RPMI8226 (cell line): ENCODE measurements around the gene PTPRD.

Experiments
- DNase-seq: peaks from one replicate; pipeline ENCODE4 v3.0.0-alpha.2; 2015

PTPRD gene

DNA sequence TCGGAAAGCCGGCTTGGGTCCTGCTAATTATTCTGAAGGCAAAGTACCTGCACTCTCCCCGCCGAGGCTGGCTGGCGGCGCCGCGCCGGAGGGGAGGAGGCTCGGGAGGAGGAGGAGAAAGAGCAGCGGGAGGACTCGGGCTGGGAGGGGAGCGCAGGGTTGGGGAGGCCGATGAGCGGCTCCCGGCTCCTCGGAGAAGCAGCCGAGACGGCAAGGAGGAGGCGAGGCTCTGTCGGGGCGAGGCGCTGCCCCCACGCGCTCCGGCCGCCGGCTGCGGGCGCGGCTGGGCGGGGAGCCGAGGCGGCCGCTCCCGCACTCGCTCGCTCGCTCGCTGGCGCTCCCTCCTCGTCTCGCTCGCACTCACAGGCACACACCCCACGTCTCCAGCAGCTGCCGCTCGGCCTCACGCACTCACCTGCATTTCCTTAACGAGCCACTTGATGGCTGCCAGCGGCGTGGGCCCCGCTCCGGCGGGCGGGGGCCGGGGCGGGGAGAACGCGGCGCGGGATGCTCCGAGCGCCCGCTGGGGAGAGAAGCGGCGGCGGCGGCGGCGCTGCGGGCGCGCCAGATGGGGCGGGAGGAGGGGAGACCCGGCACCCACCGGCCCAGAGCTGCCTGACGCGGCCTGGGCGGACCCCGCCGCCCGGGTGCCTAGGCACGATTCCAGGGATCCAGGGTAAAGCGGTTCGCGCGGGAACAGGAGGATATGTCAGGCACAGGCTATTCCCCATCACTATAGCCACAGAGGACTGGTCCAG is at the start of gene PTPRD:
PTPRD (minus strand) TSS at position 362 of the 758 bp plus-strand sequence.
- peak; percentile 43 for DNase-seq

DNA sequence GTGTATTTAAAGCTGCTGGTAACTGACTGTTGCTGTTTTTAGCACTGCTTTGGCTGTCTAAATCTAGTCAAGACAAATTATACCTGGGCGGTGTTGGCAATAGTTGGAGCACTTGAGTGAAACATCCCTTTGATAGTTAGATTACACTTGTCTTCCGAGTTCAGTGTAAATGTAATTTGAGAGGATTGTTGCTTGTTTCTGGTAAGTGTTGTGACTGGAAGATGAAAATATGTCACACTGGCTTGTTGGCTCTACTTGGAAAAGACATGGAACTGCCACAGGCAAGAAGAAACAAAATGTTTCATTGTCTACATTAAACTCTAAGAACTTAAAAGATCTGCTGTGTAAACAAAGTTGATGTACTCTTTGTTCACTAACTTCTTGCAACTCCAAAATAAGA is 49.2 kb upstream of the PTPRD start:
- no peak for DNase-seq

DNA sequence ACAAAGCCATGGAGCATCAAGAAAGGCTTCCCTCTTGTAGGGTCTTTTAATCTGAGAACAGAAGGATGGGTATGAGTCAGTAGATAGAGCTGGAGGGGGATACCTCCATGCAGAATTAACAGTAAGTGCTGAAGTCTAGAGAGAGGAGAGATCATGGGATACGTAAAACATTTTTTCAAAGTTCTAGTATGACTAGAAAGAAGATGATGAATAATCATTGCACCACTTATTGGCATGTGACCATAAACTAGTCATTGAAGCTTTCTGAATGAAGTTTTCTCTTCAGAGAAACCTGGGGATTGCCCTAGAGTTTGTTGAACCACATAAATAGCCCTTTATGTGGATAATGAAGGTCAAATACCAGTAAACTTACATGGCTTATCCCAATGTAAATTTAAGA is 48.6 kb upstream of the PTPRD start:
- DNase-seq = no peak

DNA sequence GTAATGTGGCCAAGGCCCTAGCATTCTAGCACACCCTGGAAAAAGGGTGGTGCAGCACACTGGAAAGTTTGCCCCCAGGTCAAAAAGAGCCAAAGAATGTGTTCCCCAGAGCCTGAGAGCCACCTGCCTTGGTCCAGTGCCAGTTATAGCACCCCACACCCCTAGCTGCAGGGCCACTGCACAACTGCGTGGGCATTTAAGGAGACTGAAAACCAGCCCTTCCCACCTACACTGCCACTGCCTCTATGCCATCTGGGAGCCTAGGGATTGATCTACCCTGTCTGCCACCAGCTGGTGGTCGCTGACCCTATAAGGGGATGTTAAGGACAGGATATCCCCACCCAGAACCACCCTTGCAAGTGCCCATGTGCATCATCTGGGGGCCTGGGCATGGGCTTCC is 38.2 kb upstream of the PTPRD start:
- no peak for DNase-seq

DNA sequence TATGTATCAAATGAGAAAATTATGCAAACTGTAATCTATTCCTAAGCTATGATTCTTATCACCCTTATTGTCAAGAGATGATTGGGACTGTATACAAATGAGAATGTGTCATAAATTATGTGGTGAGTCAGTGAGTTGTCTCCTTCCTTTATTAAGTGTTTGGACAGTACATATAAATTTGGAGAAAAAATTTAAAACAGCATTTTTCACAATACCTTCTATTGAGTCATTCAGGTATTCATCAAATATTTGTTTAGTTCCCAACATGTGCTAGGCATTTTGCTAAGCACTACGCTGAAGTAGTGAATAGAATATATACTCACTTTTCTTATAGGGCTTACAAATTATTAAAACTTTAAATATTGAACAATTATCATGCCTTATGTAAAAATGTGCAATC is 36.3 kb upstream of the PTPRD start:
- no peak for DNase-seq

DNA sequence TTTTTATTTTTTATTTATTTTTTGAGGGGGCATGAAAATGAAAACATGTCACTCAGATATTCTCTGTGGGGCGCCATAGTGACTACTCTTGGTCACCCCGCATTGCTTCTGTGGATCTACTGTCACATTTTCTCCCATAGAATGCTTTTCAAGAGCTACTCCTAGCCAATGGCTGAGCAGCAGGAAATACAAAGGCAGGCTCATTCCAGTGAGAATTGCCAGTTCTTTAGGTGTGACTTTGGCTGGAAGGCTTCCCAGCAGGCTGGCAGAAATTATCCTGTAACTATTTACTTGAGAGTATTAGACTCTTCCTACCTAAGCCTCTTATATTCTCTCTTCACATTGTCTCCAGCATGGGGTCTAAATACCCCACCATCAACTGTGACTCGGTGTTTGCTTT is 21.0 kb upstream of the PTPRD start:
- no peak for DNase-seq

DNA sequence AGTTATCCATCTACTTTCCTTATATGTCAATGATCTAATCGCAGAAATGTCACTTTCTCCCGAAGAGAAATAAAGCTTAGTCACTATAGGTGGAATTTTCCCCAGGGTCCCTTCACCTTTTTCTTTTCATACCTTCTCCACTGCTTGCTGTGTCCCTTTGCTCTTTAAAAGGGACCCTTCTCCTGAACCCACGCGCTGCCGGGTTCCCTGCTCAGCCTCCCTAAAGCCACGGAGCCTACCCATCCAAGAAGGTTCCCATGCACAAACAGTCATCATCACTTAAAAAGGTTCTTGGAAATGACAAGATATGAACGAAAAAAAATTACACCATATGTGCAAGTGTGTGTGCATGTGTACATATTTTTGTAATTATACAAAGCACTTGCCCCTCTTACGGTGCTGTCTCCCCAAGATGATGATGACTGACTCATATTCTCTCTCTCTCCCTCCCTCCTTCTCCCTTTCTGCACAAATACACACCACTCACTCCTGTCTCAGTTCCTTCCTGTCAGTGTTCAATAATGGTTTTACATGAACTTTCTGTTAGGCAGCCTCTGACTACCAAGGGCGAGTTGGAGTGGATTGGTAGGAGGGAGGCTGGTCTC is 1.5 kb upstream of the PTPRD start:
- DNase-seq = no peak

DNA sequence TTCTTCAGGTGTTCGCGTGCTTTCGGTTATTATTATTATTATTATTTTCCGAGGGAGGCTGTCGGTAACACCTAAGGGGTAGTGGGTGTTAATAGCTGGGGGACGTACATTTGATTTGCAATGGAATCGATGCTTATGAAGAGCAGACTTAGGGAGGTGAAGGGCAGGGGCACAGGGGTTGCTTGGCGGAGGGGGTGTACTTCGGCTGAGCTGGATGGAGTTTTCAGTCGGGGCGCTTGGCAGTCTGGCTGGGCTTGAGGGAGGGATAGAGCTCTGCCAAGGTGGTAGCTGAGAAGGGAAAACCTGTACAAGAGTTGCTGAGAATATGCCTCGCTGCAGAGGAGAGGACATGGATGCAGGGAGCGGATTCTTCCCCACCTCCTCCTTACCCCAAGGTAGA is 617 bp upstream of the PTPRD start:
- no peak for DNase-seq

DNA sequence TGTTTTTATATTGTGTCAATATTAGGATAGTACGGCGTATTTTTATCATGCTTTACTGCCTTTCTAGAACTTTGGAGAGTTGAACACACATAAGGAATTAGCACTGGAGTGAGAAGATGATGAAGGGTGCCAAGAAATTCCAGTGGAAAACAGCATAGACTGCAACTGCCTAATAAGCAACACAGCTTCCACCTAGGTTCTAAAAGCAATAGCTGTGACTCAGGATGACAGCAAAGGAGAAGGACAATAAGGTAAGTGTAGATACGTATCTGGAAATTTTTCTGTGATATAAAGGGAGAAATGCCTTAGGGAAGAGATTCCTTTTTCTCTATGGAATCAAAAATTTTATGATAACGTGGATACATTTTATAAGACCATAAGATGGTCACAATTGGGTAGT is 7.4 kb downstream of the PTPRD start:
- DNase-seq = no peak

DNA sequence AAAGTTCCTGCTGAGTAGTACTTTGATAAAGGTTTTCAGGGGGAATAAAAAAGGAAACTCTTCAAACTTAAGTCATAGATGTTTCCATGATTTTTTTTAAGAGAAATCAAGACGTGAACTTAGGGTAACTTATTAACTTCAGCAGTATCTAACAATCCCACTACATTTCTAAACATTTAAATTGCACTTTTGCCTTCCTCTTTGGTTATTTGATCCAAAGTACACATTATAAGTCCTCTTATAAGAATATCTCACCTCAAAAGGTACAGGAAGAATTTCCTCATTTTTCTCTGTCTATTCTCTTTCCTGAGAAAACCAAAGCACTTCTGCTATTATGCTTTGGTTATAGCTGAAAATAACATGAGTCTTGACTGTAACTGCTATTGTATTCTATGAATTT is 7.9 kb downstream of the PTPRD start:
- DNase-seq = no peak

DNA sequence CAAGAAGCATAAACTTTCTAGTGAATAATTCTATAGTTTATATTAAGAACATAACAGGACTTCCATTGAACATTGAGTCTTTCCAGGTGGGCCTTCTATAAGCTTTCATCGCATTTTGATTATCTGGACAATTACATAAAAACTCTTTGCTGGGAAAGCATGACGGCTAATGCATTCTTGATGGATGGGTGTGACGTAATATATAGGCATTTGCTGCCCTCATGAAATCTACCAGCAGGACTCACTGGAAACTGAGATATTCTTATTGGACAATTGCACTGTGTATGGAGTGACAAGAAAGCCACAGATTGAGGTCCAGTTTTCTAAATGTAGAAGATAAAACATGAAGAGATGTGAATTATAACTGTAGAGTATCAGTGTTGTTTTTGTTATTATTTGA is 15.0 kb downstream of the PTPRD start:
- DNase-seq = no peak

DNA sequence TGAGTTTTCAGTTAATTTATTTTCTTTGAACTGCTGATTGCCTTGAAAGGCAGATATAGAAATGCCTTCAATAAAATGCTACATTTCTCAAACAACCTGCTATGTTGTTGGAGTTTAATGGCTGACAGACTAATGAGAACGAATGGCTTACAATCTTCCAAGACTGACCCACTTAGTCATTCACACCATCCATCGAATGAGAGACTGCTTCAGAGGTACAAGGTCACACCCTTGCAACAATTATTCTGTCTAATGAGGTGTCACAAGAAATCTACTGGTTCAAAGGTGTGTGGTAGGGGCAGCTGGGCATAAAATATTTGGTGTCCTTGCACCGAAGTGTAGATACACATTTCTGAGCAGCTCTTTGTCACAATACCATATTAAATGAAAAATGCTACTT is 18.3 kb downstream of the PTPRD start:
- DNase-seq = no peak

DNA sequence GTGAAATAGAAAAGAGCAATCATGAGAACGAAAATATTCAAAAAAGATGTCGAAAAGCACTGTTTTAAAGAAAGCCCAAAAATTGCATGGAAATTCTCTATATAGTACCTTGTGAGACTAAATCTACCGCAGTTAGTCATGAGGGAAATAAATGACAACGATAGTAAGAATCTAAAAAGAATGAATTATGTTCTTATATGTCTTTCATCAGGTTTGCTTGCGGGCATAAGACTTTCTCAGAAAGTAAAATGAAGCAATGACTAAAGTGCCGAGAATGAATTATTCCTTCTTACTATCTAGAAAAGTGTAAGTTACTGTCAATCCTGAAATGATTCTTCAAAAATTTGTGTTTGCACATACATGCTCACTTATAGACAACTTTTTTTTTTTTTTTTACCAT is 26.4 kb downstream of the PTPRD start:
- no peak for DNase-seq

DNA sequence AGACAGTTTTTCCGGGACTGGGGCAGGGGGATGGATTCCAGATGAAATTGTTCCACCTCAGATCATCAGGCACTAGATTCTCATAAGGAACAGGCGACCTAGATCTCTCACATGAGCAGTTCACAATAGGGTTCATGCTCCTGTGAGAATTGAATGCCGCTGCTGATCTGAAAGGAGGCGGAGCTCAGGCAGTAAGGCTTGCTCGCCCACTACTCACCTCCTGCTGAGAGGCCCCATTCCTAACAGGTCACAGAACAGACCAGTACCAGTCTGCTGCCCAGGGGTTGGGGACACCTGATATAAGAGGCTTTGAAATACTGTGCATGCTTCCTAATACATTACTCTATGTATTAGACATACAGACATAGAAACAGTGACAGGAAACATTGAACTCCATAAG is 41.1 kb downstream of the PTPRD start:
- no peak for DNase-seq

DNA sequence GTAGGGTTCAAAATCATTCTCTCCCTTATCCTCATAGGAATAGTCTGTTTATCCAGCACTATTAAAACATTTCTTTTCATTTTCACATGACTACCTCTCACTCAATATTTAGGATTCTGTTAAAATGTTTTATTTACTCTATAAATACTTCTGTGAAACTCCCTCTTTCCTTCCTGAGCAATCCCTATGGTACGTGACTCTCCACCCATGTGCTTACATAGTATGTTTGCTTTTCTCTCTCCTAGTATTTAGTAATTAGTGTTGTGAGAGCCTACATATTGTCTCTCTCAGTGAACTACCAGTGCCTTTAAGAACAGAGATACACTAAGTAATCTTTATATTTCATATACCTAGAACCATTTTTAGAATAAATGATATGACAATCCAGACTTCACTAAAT is 46.0 kb downstream of the PTPRD start:
- no peak for DNase-seq

DNA sequence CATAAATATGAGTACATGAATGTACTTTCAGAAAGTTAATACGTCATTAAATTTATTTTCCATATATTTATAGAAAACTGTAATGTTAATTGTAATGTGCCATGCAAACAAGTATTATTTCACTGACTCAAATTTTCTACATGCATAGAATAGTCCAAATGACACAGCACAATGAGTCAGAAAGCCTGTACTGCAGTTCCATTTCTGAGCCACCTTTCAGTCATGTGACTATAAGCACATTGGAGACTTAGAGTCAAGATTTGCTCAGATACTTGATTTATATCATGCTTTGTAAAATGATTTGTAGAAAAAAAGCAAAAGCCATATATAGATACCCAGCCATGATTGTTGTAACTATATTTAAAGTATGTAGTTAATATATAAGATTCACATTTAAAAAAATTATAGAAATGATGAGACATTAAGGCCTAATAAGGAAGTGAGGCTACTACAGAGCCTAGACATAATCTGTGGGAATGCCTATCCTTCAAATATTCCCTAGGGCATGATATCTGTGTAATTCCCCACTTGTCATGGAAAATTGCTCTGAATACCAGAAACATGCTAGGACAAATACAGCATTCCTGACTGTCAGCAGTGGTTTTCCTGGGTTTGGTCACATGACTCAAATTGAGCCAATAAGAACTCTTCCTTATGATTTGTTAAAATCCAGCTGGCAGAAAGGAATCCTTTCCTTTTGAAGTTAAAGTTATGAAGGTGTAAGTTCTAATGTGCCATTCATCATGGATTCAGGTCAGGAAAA is 50.0 kb downstream of the PTPRD start:
- DNase-seq = no peak

DNA sequence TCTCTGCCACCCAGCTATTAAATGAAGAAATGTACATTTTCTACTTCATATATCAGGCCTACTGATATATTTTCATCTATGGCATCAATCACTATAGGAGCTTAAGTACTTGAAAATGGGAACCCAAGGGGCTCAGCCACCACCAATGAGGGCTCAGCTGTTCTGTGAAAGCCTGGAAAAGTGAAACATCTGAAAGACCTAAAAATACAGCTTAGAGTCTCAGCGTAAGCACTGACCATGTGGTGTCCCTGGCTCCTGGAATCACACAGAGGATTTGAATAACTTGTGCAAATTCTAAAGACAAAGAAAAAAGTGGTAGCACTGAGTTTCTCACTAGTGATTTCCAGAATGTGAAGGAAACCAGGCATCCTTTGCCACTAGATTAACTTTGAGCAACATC is 64.5 kb downstream of the PTPRD start:
- no peak for DNase-seq

DNA sequence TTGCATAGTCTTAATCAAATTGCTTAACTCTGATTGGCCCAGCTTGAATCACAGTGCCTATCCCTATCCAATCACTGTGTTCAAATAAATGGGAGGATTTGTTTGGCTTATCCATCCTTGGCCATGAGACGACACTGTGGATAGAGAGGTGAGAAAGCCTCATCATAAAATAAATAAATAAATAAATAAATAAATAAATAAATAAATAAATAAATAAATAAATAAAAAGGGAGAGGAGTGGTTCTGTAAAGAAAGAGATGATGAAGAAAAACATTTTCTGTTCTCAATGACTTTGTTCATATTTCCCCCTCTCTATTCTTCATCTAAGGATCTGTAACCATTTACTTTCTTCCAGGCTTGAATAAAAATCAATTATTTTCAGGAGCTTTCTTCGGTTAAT is 74.7 kb downstream of the PTPRD start:
- DNase-seq = no peak

DNA sequence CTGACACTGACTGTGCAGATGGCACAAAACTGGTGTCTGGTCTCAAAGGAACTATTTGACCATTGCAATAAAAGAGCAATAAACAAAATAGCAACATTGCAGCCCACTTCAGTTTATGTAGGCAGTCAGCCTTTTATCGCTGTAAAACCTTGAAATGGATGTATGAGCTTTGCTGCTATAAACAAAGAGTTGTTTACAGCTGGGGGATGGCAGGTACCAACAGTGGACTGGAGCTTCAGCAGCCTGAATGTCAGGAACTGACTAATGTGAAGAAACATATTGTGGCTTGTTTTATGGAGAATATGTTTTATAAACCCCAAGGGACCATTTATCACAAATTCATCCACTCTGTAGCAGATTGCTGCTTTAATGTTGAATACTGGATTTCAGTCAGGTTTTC is 78.0 kb downstream of the PTPRD start:
- DNase-seq = no peak

DNA sequence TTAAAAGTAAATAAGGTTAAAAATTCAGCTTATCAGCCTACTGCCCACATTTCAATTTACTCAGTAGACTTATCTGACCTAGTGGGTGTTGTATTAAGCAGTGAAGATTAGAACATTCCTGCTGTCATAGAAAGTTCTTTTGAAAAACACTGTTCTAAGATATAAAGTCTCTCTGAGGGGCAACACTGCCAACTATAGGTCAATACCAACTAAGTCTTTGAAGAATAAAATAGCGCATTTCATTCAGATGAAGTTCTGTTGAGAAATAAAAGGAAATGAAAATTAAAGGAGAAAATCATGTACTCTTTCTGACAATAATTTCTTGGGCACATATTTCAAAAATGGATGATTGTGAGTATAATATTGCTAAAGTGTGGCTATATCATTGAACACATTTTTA is 86.8 kb downstream of the PTPRD start:
- DNase-seq = no peak

DNA sequence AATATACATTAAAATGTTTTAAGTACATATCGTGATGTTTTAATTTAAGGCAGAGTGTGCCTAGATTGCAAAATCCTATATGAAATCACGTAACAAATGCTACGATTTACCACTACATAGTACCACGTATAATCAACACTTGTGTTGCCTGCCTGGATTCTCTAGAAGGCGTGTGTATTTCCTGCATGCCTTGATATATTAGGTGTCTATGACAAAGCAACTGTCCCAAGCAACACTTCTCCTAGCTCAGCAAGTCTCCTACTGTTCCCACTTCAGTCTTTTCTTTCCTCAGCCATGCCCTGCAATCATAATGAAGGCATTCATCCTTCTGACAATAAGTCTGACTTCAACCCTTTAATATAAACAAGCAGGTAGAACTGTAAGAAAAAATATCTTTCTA is 89.6 kb downstream of the PTPRD start:
- DNase-seq = no peak

DNA sequence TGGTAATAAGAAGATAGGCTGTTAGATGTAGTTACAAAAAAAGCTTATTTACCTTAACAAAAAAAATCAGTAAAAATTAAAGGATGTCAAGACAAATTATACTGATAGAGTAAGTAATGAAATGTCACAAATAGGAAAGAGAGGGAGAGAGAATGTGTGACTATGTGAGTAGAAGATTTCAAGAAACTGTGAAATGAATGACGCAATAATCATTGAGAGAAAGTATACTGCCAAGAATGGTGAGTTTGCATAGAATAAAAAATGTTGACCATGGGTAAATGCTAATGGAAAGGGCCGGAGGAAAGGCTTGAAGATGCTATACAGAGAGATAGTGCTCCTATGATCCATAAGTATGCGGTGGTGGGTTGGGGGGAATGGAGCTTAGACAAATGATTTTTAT is 100.7 kb downstream of the PTPRD start:
- DNase-seq = no peak

DNA sequence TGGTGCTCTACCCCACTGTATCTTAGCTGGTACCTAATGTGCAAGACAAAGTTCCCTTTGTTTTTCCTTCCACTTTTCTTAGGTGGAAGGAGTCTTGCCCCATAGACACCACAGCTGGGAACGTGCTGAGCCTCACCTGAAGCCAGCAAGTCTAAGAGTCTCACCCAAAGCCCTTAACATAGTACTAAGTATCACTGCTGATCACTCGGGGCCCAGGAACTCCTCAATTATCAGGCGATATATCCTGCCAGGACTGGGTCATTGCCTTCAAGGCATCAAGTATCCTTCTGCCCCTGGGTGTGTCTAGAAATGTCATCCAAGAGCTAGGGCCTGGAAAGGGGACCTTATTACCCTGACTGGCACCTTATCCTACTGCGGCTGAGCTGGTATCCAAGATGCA is 123.9 kb downstream of the PTPRD start:
- DNase-seq = no peak

DNA sequence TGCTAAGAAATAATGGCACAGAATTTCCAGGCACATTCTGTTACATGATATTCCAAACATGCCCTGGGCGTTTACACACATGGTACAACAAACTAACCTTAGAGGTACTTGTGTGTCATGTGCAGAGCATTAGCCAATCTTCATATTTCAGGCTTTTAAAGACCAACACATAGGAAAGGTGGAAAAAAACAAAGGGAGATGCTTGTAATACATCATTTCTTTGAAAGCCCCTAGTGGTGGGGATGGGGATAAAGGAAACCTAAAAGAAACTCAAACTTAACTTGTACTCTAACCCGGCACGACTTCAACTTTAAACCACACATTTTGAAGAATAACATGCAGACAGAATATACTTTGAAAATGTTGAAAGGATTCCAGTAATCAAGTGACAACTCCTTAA is 133.6 kb downstream of the PTPRD start:
- peak; percentile 9 for DNase-seq
